Occipital lobe (tissue), 2 donors: ENCODE results near the gene RAPGEF4. TPM values are rescaled to one million over a fixed set of nuclear protein-coding genes. Genes with fewer than 3 reads are reported as not detected.

Experiments
- DNase-seq: peaks from one replicate; lab custom pipeline; 2025; lab: John Stamatoyannopoulos, UW
- total RNA-seq: library from RNA; depleted of rRNA; stranded (reverse); fragments of >200 nt; gene quantifications from one replicate; pipeline ENCODE4 v1.2.3, GENCODE V29; 2014

The RAPGEF4 gene
- total RNA-seq, 1 donor from 2014 or later: 23.4 TPM

DNA sequence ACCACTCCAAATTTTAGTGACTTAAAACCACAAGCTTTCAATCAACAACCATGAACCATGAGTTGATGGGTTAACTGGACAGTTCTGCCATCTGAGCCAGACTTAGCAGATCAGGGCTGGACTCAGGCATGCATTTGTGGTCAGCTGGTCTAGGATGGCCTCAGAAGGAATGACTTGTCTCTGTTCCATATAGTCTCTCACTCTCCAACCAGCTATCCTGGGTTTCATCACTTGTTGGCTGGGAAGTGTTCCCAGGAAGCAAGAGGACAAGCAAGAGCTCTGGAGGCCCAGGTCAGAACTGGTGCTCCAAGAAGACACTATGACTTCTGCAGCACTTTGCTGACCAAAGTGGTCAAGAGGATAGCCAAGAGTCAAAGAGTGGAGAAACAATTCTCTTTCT is 322.5 kb downstream of the RAPGEF4 start:
- DNase-seq: no peak

DNA sequence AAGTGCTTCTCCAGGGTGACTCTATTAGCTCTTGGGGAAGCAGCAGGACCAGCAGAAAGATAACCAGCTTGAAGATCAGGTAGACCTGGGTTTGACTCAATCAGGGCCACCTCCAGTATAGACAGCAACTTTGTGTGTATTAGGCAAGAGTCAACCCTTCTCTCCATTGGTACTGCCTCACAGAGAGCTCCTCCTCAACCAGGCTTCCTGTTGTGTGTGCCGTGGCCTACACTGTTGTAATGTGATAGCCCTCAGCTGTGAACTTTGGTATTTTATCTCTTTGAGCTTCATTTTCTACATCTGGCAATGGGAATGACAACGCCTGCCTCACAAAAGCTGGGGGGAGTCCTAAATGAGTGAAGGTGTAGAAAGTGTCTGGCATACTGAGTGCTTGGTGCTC is 323.0 kb downstream of the RAPGEF4 start:
- DNase-seq: no peak

GRCh38 chr2:173059292-173059691 is 323.6 kb downstream of the RAPGEF4 start:
- no peak for DNase-seq

DNA sequence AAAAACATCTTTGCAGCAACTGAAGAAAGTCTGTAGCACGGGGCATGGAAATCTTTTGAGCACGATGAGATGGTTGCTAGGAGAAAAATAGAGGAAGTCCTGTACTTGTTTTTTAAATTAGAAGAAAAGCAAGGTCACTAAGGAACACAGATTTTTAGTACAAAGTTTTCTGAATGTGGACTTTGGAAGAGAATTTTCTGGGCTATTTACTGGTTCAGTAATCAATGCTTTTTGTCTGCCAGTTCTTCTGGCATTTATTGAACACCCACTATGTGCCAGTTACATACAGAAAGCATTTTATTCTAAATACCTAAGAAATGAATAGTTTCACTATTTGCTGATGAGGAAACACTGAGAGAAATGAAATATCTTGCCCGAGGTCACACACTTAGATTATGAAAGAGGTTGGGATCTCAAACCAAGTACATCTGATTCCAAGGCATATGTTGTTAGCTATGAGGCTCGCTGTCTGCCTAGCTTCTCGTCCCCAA is 324.4 kb downstream of the RAPGEF4 start:
- DNase-seq: no peak

DNA sequence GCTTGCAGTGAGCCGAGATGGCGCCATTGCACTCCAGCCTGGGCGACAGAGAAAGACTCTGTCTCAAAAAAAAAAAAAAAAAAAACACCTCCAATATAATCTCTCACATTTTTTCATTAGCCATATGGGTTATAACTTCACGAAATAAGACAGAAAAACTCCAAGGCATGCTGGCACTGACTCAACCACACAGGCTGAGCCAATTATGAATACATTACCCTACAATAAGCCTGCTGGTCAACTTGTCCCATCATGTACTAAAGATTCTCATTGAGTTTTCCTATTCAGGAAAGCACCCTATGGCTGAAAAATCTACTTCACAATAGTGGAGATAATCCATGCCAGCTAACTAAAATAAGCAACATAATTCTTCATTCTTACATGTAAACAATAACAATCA is 327.2 kb downstream of the RAPGEF4 start:
- DNase-seq: no peak

- no peak for DNase-seq
Measured at GRCh38 chr2:173064151-173064805, 328.6 kb downstream of the RAPGEF4 start.

GRCh38 chr2:173066887-173067676 is 331.4 kb downstream of the RAPGEF4 start:
- DNase-seq: no peak

- DNase-seq: no peak
Measured at GRCh38 chr2:173075056-173075780, 339.6 kb downstream of the RAPGEF4 start.

DNA sequence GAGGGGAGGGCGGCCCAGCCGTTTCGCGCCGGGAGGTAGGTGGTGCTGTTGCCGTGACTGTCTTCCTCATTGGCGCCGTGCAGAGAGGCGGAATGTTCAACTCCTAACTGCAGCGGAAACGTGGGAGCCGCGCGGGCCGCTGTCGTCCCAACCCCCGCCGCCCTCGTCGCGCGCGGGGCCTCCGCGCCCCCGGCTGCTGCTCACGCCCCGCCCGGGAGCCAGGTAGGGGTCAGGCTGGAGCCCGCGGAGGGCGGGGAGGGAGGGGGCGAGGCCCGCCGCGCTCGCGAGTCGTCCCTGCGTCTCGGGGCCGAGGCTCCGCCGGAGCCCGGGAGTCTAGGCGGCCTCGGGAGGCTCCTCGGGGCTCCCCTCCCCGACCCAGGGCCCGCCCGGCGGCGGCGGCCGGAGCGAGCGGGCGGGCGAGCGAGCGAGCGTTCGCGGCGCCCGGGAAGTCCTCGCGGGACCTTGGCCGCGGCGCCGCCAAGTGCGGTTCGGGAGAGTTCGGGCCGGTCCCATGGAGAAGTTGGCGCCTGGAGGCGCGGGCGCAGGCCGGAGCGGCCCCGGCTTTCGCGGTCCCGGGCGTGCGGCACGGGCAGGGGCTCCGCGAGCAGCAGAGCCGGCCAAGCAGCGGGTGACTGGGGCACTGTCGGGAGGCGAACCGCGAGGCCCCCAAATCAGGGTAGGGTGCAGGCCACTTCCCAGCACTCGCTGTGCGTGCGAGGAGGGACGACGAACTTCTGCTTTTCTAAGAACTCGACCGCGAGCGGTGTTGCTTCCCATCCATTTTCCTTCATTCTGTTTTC is 340.3 kb downstream of the RAPGEF4 start, which contains the start of gene MAP3K20:
Gene MAP3K20, plus strand, starts transcription at position 66 of the 800 bp plus-strand sequence. CDS start 15,186 bp downstream, outside the sequence.
- DNase-seq: peak; percentile 48

GRCh38 chr2:173076581-173077345 is 341.1 kb downstream of the RAPGEF4 start:
- no peak for DNase-seq

DNA sequence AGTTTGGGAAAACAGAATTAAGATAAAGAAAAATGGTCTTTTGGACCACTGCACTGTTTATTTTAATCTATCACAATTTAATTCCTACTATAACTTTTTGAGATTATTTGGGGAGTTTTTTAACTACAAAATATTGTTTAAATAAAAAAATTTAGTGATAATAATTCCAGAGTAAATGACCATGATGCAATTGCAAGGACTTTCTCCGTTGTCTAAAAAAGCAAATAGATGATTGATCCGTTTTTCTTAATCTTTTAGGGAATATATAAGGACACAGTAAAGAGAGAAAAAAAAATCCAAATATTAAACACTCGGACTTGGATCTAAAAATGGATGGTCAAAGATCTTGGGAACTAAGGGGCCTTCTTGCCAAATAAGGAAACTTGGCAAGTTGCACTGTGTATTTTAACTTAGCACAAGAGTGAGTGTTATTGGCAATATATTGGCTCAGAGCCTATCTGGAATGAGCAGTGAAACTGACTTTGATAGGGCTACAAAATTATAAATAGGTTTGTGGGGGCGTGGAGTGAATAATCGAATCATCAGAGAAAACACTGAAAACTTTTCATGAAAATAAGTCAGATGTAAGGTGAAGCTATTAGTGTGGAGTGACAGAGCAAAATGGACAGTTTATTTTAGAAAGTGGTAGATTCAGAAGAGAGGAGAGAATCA is 342.0 kb downstream of the RAPGEF4 start:
- no peak for DNase-seq

DNA sequence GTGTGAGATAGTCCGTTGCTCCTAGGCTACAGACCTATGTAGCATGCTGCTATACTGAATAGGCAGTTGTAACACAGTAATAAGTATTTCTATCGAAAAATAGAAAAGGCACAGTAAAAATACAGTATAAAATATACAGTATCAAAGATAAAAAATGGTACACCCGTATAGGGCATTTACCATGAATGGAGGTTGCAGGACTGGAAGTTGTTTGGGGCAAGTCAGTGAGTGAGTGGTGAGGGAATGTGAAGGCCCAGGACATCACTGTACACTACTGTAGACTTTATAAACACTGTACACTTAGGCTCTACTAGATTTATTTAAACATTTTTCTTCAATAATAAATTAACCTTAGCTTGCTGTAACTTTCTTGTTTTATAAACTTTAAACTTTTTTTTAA is 343.5 kb downstream of the RAPGEF4 start:
- DNase-seq: no peak

DNA sequence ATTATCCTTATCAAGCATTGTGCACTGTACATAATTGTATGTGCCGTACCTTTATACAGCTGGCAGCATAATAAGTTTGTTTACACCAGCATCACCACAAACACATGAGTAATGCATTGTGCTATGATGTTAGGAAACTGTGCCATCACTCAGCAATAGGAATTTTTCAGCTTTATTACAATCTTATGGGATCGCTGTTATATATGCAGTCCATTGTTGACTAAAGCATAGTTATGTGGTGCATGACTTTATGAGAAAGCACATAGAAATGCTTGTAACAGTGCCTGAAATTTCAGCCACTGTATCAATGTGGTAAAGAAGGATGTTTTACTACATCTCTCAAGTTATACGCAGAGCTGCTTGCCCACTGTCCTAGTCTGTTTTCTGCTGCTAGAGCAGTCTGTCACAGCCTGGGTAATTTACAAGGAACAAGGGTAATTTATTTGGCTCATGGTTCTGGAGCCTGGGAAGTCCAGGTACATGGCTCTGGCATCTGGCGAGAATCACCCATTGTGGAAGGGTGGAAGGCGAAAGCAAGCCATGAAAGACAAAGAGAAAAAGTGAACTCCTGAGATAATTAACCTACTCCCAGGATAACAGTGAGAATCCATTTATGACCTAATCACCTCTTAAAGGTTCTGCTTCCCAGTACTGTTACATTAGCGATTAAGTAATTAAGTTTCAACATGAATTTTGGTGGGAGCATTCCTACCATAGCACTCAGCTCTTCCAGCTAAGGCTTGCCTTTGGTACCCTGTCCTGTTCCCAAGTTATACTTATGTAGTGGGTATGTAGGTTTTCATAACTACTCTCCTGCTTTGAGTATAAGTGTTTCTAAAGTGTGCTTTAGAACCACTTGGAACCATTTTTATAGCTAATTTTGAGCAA is 344.6 kb downstream of the RAPGEF4 start:
- no peak for DNase-seq

DNA sequence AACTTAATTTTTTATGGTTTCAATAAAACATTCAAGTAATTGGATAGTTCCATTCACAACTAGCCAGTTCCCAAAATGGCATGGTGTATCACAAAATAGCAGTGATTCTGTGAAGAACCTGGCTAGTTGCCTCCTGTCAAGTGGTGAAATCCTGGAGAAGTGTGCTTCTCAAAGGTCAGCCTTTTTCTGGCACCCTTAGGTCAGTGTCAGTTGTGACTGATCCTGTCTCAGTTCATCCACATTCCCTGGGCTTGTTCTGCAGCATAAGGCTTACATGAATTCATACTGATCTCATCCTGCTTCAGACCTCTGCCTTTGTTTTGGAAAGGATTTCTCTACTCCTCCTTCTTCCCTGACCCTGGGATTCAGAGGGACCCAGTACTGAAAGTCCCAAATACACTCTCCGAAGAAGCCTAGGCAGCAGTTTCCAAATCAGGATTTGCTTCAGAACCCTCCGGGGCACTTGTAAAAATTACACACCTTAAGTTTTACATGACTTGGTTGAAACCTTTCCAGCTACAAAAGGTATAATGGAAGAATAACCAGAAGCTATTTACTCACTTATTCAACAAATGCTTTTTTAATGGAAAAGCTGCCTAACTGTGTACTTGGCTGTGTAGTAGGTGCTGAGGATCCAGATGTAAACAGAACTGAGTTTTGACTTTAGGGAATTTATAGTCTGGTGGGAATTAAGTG is 351.0 kb downstream of the RAPGEF4 start:
- no peak for DNase-seq

DNA sequence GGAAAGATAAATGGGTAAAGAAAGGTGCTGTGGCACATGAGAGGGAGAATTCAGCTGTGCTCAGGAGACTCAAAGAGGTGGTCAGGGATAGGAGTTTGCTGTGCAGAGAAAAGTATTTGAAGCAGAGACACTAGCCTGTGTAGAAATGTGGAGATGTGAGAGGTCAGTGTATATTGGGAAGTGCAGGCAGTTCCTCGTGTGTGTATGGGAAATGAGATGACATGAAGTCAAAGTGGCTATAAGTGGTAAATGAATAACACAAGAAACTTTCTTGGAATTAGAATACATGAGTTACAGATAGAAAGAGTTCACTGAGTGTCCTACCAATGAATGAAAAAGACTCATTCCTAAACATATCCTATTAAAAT is 351.6 kb downstream of the RAPGEF4 start:
- DNase-seq: no peak

GRCh38 chr2:173087793-173088496 is 352.3 kb downstream of the RAPGEF4 start:
- DNase-seq: no peak

GRCh38 chr2:173090276-173090877 is 354.7 kb downstream of the RAPGEF4 start:
- DNase-seq: no peak
